ENCODE results near the gene RPRM. TPM values are rescaled to one million over a fixed set of nuclear protein-coding genes. Genes with fewer than 3 reads are reported as not detected.

Gene RPRM
- total RNA-seq, 1 donor from 2014 or later: 4.9 TPM

DNA sequence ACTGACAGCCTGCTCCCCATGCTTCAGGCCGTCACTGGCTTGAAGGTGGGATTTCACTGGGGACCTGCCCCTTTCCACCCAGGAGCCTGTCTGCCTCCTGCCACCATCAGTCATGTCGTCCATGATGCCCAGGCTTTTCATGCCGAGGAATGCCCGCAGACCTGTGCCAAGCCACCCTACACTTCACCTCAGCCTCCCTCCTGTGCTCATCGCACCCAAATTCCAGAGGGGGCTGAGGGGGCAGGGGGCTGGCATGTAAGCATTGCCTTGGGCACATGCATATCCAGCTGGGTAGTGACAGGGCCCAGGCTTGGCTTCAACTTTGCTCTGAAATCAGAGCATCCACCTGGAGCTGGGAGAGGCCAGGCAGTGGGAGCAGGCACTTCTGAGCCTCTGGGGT, 20.9 kb upstream of the RPRM start:
- TF ChIP-seq, protein P1, sequence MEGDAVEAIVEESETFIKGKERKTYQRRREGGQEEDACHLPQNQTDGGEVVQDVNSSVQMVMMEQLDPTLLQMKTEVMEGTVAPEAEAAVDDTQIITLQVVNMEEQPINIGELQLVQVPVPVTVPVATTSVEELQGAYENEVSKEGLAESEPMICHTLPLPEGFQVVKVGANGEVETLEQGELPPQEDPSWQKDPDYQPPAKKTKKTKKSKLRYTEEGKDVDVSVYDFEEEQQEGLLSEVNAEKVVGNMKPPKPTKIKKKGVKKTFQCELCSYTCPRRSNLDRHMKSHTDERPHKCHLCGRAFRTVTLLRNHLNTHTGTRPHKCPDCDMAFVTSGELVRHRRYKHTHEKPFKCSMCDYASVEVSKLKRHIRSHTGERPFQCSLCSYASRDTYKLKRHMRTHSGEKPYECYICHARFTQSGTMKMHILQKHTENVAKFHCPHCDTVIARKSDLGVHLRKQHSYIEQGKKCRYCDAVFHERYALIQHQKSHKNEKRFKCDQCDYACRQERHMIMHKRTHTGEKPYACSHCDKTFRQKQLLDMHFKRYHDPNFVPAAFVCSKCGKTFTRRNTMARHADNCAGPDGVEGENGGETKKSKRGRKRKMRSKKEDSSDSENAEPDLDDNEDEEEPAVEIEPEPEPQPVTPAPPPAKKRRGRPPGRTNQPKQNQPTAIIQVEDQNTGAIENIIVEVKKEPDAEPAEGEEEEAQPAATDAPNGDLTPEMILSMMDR (conservative IDR thresholded peaks at IDR 0.05): no peak
- Mint-ChIP-seq H3K4me1 (no peaks in the 10 kb centered on the region), H3K4me3 (no peak overlapping the region), H3K36me3 (ENCODE audit: low read depth) (peaks cover 2% of the 10 kb centered on the region), H3K9me3 (peaks cover 4% of the 10 kb centered on the region), H3K27me3 (ENCODE audit: low read depth) (no peaks in the 10 kb centered on the region), H3K27ac (ENCODE audit: unreplicated experiment) (peak overlapping the region; percentile 43)
- DNase-seq (ENCODE audit: low read depth, low spot score): no peak

DNA sequence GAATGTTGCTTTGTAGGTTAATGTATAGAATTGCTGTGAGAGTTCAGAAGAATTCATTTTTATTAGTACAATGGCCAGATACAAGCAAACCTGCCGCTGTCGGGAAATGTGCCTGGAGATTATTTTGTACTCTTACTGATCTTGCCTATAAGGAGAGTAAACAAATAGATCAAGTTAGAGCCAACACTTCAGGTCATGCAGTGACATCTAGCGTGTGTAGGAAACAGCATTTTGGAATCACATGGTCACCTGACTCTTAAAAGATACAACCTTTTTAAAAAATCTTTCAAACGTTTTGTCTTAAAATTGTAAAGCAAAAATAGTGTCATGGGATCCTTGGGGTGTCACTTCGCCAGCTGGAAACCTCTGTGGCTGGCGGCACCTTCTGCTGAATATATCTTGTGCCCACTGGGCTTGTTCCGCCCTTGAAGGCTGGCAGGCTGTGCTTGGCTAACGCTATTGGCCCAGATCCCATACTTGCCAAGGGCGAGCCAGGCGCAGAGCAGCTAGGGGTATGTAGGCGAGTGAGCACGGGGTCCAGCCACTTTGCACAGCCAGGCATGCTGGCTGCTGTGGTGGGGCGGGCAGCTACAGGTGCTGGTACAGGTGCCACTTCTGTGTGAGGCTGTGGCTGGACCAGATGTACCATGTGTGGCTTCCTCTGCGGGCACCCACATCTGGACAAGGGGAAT, 19.5 kb upstream of the RPRM start:
- DNase-seq (ENCODE audit: low read depth, low spot score): no peak
- Mint-ChIP-seq H3K9me3 (peaks cover 4% of the 10 kb centered on the region), H3K4me1 (no peaks in the 10 kb centered on the region), H3K27me3 (ENCODE audit: low read depth) (no peaks in the 10 kb centered on the region), H3K27ac (ENCODE audit: unreplicated experiment) (no peak overlapping the region), H3K4me3 (no peak overlapping the region), H3K36me3 (ENCODE audit: low read depth) (no peaks in the 10 kb centered on the region)
- TF ChIP-seq, protein P1 (conservative IDR thresholded peaks at IDR 0.05): no peak

DNA sequence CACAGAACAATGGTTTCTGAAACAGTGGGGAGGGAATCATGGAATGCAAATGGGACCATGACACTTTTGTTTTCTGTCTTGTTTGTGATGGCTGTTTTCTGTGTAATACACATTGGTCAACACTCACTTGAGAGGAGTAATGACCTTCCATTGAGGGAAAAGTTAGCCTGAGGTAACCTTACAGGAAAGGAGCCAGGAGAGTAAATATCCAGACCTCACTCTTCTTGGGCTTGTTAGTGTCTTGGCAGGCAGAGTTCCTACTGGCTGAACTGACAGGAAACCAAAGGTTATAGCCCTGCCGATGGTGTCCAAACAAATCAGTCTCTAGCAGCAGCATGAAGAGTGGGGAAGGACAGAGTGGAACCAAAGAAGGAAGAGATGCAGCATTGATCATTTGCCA, 17.2 kb upstream of the RPRM start:
- no peaks in the 10 kb centered on the region for H3K4me1 Mint-ChIP-seq
- no peak overlapping the region for H3K4me3 Mint-ChIP-seq
- no peaks in the 10 kb centered on the region for H3K36me3 Mint-ChIP-seq (ENCODE audit: low read depth)
- no peaks in the 10 kb centered on the region for H3K27me3 Mint-ChIP-seq (ENCODE audit: low read depth)
- no peak overlapping the region for H3K27ac Mint-ChIP-seq (ENCODE audit: unreplicated experiment)
- no peaks in the 10 kb centered on the region for H3K9me3 Mint-ChIP-seq
- DNase-seq (ENCODE audit: low read depth, low spot score): no peak
- TF ChIP-seq, protein P1 (conservative IDR thresholded peaks at IDR 0.05): no peak

DNA sequence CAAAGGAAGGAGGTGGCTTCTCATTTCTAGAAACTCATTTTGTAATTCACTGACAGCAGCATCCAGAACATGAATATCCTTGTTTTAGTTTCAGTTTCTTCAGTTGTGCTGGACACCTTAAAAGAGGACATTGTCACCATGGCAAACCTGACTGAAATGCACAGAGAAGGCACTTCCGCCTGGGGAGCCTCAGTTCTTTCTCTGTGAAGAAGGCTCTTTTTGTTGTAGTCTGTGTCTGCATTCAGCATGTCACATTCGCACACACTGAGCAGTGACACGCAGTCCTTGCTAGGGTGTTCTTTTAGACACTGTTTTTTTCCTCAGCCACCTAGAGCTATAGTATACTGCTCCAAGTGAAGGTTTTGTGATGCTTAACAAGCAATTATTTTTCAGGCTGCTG, 9.5 kb upstream of the RPRM start:
- Mint-ChIP-seq H3K4me3 (peak overlapping the region; percentile 50), H3K9me3 (no peaks in the 10 kb centered on the region), H3K27ac (ENCODE audit: unreplicated experiment) (peak overlapping the region; percentile 38), H3K4me1 (peaks cover 28% of the 10 kb centered on the region), H3K27me3 (ENCODE audit: low read depth) (no peaks in the 10 kb centered on the region), H3K36me3 (ENCODE audit: low read depth) (no peaks in the 10 kb centered on the region)
- TF ChIP-seq, protein P1 (conservative IDR thresholded peaks at IDR 0.05): no peak
- DNase-seq (ENCODE audit: low read depth, low spot score): no peak

DNA sequence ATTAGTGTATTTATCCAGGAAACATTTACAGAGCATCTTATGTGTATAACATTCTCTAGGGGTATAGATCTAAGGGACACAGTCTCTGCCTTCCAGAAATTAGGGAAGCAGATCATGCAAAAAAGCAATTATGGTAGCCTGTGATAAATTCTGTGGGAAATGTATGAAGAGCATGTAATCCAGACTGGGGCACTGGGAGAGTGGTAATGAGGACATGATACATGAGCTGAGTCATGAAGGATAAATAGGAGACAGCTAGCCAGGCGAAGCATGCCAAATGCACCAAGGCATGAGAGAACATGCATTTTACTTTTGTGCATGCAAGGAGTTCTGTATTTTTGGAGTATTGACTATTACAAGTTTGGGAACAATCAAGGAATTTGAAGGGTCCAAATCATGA, 8.9 kb upstream of the RPRM start:
- TF ChIP-seq, protein P1 (conservative IDR thresholded peaks at IDR 0.05): no peak
- Mint-ChIP-seq H3K27ac (ENCODE audit: unreplicated experiment) (peak overlapping the region; percentile 38), H3K4me3 (peak overlapping the region; percentile 50), H3K4me1 (peaks cover 28% of the 10 kb centered on the region), H3K27me3 (ENCODE audit: low read depth) (no peaks in the 10 kb centered on the region), H3K9me3 (no peaks in the 10 kb centered on the region), H3K36me3 (ENCODE audit: low read depth) (no peaks in the 10 kb centered on the region)
- no peak for DNase-seq (ENCODE audit: low read depth, low spot score)
